GM23338 (cell line): ENCODE results near the gene EPB41L4A. TPM values are rescaled to one million over a fixed set of nuclear protein-coding genes. Genes with fewer than 3 reads are reported as not detected.

Experiments used
- ATAC-seq: fragments of 200-7000 bp; cut with Tn5 transposase; 3 replicates; pipeline ENCODE4 v1.9.1; 2020
- DNase-seq: peaks from one replicate; pipeline ENCODE4 v3.0.0-alpha.2; 2015; ENCODE audit warnings: low spot score
- H2AFZ ChIP-seq: fragments of 200-600 bp; sonication (generic); 2 replicates; pipeline ENCODE4 v1.8.0; 2016; ENCODE audit warnings: antibody characterized with exemption, mild to moderate bottlenecking, moderate library complexity
- H3F3A ChIP-seq: fragments of 200-600 bp; sonication (generic); replicated peaks from 2 replicates; pipeline ENCODE4 v1.8.0; 2017; ENCODE audit warnings: antibody characterized with exemption, mixed run types, low read depth
- H3K27ac ChIP-seq: fragments of 200-600 bp; sonication (generic); 2 replicates; pipeline ENCODE4 v1.6.1; 2016; ENCODE audit warnings: low read depth
- H3K27me3 ChIP-seq: fragments of 200-600 bp; sonication (generic); 2 replicates; pipeline ENCODE4 v1.8.0; 2016; ENCODE audit warnings: mild to moderate bottlenecking, mixed run types, moderate library complexity; ENCODE audit not compliant: insufficient read depth
- H3K36me3 ChIP-seq: fragments of 200-600 bp; sonication (generic); 2 replicates; pipeline ENCODE4 v1.8.0; 2016; ENCODE audit warnings: mild to moderate bottlenecking; ENCODE audit not compliant: insufficient read depth
- H3K4me1 ChIP-seq: fragments of 200-600 bp; sonication (generic); 2 replicates; pipeline ENCODE4 v1.8.0; 2016; ENCODE audit warnings: mild to moderate bottlenecking, moderate library complexity; ENCODE audit not compliant: insufficient read depth
- H3K4me2 ChIP-seq: fragments of 200-600 bp; sonication (generic); 2 replicates; pipeline ENCODE4 v1.7.1; 2017; ENCODE audit warnings: mixed run types
- H3K4me3 ChIP-seq: fragments of 200-600 bp; sonication (generic); 2 replicates; pipeline ENCODE4 v1.6.1; 2016; ENCODE audit warnings: mixed run types
- H3K79me2 ChIP-seq: fragments of 200-600 bp; sonication (generic); replicated peaks from 2 replicates; pipeline ENCODE4 v1.8.0; 2017; ENCODE audit warnings: mild to moderate bottlenecking; ENCODE audit not compliant: insufficient read depth
- H3K9me2 ChIP-seq: fragments of 200-600 bp; sonication (generic); 2 replicates; pipeline ENCODE4 v1.8.0; 2017; ENCODE audit not compliant: insufficient read depth
- H4K20me1 ChIP-seq: fragments of 200-600 bp; sonication (generic); replicated peaks from 2 replicates; pipeline ENCODE4 v1.8.0; 2017; ENCODE audit warnings: mild to moderate bottlenecking; ENCODE audit not compliant: insufficient read depth
- H3K27ac Mint-ChIP-seq: 2 replicates; pipeline ENCODE4 v1.8.0; 2020; ENCODE audit warnings: inconsistent platforms, mild to moderate bottlenecking, moderate library complexity, mixed read lengths
- H3K27me3 Mint-ChIP-seq: 3 replicates; pipeline ENCODE4 v1.8.0; 2022; ENCODE audit warnings: low read depth, mild to moderate bottlenecking, moderate library complexity, mixed read lengths, inconsistent platforms; ENCODE audit not compliant: insufficient read depth, poor library complexity
- H3K36me3 Mint-ChIP-seq: 3 replicates; pipeline ENCODE4 v1.8.0; 2021; ENCODE audit warnings: low read depth, mild to moderate bottlenecking, inconsistent platforms, moderate library complexity, mixed read lengths
- H3K4me1 Mint-ChIP-seq: 3 replicates; pipeline ENCODE4 v1.8.0; 2020; ENCODE audit warnings: mild to moderate bottlenecking, inconsistent platforms, mixed read lengths
- H3K4me3 Mint-ChIP-seq: 3 replicates; pipeline ENCODE4 v1.8.0; 2021; ENCODE audit warnings: moderate library complexity, mild to moderate bottlenecking, inconsistent platforms, mixed read lengths
- H3K9me3 Mint-ChIP-seq: 3 replicates; pipeline ENCODE4 v1.8.0; 2020; ENCODE audit warnings: moderate library complexity, mild to moderate bottlenecking, inconsistent platforms, mixed read lengths
- JUNB ChIP-seq: IDR thresholded peaks from one replicate; pipeline ENCODE4 v1.6.1; 2016; ENCODE audit warnings: antibody characterized with exemption; ENCODE audit not compliant: unreplicated experiment
- POLR2AphosphoS5 ChIP-seq: IDR thresholded peaks from 2 replicates; pipeline ENCODE4 v1.6.1; 2016; ENCODE audit warnings: antibody characterized with exemption, low read depth
- polyA plus RNA-seq: library from polyadenylated mRNA; unstranded; fragments of >200 nt; fragmentation: Nextera tagmentation; extraction: Ambion mirVana; gene quantifications from 2 replicates; pipeline ENCODE4 v1.2.1, GENCODE V29; 2016
- total RNA-seq: library from RNA; depleted of rRNA; stranded (reverse); fragments of >200 nt; shearing (Covaris generic); gene quantifications from 2 replicates; pipeline ENCODE4 v1.2.3, GENCODE V29; 2014
- TF ChIP-seq, protein P1 (sequence below): fragments of 250-450 bp; sonication (Bioruptor Pico); IDR thresholded peaks from 2 replicates; pipeline ENCODE4 v1.5.0; 2020; ENCODE audit warnings: mild to moderate bottlenecking, moderate library complexity
- TF ChIP-seq, protein P2 (sequence below), 2 experiments: fragments of 200-600 bp in 1 of 2; sonication (generic) in 1 of 2; conservative IDR thresholded peaks; 2 replicates each; pipeline versions ENCODE4 v1.5.1 to v1.6.1; 2016 to 2017; ENCODE audit warnings: antibody characterized with exemption in 2 of 2, low read depth in 2 of 2, mild to moderate bottlenecking in 2 of 2, moderate library complexity in 1 of 2

Gene EPB41L4A
- total and polyA plus RNA-seq, 2 experiments from 2014 or later, result 5.7 to 6.0 TPM

DNA sequence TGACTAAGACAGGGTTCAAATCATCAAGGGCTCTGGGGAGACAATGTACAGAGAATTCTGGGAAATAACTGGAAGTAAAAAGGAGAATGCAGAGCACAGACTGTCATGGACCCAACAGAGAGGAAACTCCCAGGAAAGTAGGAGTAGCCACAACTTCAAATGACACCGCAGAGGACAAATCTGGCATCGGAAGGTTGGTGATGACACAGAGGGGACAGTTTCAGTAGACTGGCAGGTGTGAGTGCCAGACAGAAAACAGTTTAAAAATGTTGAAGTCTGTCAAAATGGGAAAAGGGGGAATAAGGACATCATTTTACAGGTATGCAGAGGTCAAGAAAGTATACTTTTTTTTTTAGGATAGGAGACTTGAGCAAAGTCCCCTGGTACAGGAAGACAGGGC is 70.2 kb downstream of the EPB41L4A start (continued):
- TF ChIP-seq, protein P1, sequence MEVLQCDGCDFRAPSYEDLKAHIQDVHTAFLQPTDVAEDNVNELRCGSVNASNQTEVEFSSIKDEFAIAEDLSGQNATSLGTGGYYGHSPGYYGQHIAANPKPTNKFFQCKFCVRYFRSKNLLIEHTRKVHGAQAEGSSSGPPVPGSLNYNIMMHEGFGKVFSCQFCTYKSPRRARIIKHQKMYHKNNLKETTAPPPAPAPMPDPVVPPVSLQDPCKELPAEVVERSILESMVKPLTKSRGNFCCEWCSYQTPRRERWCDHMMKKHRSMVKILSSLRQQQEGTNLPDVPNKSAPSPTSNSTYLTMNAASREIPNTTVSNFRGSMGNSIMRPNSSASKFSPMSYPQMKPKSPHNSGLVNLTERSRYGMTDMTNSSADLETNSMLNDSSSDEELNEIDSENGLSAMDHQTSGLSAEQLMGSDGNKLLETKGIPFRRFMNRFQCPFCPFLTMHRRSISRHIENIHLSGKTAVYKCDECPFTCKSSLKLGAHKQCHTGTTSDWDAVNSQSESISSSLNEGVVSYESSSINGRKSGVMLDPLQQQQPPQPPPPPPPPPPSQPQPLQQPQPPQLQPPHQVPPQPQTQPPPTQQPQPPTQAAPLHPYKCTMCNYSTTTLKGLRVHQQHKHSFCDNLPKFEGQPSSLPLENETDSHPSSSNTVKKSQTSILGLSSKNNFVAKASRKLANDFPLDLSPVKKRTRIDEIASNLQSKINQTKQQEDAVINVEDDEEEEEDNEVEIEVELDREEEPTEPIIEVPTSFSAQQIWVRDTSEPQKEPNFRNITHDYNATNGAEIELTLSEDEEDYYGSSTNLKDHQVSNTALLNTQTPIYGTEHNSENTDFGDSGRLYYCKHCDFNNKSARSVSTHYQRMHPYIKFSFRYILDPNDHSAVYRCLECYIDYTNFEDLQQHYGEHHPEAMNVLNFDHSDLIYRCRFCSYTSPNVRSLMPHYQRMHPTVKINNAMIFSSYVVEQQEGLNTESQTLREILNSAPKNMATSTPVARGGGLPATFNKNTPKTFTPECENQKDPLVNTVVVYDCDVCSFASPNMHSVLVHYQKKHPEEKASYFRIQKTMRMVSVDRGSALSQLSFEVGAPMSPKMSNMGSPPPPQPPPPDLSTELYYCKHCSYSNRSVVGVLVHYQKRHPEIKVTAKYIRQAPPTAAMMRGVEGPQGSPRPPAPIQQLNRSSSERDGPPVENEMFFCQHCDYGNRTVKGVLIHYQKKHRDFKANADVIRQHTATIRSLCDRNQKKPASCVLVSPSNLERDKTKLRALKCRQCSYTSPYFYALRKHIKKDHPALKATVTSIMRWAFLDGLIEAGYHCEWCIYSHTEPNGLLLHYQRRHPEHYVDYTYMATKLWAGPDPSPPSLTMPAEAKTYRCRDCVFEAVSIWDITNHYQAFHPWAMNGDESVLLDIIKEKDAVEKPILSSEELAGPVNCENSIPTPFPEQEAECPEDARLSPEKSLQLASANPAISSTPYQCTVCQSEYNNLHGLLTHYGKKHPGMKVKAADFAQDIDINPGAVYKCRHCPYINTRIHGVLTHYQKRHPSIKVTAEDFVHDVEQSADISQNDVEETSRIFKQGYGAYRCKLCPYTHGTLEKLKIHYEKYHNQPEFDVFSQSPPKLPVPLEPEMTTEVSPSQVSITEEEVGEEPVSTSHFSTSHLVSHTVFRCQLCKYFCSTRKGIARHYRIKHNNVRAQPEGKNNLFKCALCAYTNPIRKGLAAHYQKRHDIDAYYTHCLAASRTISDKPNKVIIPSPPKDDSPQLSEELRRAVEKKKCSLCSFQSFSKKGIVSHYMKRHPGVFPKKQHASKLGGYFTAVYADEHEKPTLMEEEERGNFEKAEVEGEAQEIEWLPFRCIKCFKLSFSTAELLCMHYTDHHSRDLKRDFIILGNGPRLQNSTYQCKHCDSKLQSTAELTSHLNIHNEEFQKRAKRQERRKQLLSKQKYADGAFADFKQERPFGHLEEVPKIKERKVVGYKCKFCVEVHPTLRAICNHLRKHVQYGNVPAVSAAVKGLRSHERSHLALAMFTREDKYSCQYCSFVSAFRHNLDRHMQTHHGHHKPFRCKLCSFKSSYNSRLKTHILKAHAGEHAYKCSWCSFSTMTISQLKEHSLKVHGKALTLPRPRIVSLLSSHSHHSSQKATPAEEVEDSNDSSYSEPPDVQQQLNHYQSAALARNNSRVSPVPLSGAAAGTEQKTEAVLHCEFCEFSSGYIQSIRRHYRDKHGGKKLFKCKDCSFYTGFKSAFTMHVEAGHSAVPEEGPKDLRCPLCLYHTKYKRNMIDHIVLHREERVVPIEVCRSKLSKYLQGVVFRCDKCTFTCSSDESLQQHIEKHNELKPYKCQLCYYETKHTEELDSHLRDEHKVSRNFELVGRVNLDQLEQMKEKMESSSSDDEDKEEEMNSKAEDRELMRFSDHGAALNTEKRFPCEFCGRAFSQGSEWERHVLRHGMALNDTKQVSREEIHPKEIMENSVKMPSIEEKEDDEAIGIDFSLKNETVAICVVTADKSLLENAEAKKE (CRISPR knock-in tag), result no peak
- TF ChIP-seq POLR2AphosphoS5 (no peak), JUNB (no peak)
- TF ChIP-seq, protein P2, sequence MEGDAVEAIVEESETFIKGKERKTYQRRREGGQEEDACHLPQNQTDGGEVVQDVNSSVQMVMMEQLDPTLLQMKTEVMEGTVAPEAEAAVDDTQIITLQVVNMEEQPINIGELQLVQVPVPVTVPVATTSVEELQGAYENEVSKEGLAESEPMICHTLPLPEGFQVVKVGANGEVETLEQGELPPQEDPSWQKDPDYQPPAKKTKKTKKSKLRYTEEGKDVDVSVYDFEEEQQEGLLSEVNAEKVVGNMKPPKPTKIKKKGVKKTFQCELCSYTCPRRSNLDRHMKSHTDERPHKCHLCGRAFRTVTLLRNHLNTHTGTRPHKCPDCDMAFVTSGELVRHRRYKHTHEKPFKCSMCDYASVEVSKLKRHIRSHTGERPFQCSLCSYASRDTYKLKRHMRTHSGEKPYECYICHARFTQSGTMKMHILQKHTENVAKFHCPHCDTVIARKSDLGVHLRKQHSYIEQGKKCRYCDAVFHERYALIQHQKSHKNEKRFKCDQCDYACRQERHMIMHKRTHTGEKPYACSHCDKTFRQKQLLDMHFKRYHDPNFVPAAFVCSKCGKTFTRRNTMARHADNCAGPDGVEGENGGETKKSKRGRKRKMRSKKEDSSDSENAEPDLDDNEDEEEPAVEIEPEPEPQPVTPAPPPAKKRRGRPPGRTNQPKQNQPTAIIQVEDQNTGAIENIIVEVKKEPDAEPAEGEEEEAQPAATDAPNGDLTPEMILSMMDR (conservative IDR thresholded peaks at IDR 0.05; ENCODE audit: low read depth in 2 of 2), result no peak

DNA sequence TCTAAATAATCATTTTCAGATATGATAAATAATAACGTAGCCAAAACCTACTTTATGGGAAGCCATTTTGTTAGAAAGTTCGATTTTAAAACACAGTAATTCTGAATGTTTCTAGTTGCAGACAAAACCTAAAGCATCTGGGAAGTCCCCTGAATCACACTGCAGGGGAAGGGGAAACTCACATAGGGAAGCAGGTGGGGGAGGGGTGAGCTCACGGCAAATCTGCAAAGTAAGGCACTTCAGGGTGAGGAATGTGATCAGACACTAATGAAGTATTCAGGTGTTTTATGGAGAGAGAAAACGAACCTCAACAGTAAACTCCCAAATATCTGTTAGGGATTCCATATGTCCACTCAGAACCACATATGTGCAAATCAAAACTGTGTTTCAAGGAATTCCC is 70.7 kb downstream of the EPB41L4A start:
- Mint-ChIP-seq H3K27me3 (no peaks in the 10 kb centered on the region), H3K4me3 (no peak overlapping the region), H3K9me3 (no peaks in the 10 kb centered on the region), H3K27ac (no peak overlapping the region), H3K4me1 (peaks cover 3% of the 10 kb centered on the region; the same call in 1 of the 3 replicates), H3K36me3 (no peaks in the 10 kb centered on the region)
- Histone ChIP-seq H3F3A (no peaks in the 10 kb centered on the region), H3K4me3 (no peak overlapping the region), H3K4me2 (peak overlapping the region; percentile 46), H3K79me2 (no peaks in the 10 kb centered on the region), H4K20me1 (no peaks in the 10 kb centered on the region), H2AFZ (no peak overlapping the region), H3K4me1 (peaks cover 16% of the 10 kb centered on the region), H3K27ac (no peak overlapping the region), H3K9me2 (no peaks in the 10 kb centered on the region), H3K36me3 (no peaks in the 10 kb centered on the region), H3K27me3 (no peaks in the 10 kb centered on the region)
- ATAC-seq (peak; percentile 93), DNase-seq (peak; percentile 69)
- TF ChIP-seq JUNB, result no peak
- TF ChIP-seq, protein P1 (CRISPR knock-in tag), result no peak
- TF ChIP-seq POLR2AphosphoS5, result no peak
